Right atrium auricular region (tissue), 2 donors: ENCODE results near the gene RAB9A. TPM values are rescaled to one million over a fixed set of nuclear protein-coding genes. Genes with fewer than 3 reads are reported as not detected.

Experiments
- DNase-seq: peaks from one replicate; pipeline ENCODE4 v3.0.0-alpha.2; 2019; ENCODE audit warnings: low spot score
- H3K27ac ChIP-seq, 2 donors: fragments of 200-600 bp; sonication (generic); 1 replicate in 1 of 2; 2 replicates in 1 of 2; pipeline ENCODE4 v1.5.1; 2016 to 2019
- H3K27me3 ChIP-seq, 2 donors: fragments of 200-600 bp; sonication (generic); one replicate each; pipeline versions ENCODE4 v1.5.1 to v1.6.0; 2017 to 2019
- H3K36me3 ChIP-seq: fragments of 200-600 bp; sonication (generic); one replicate; pipeline ENCODE4 v1.5.1; 2016
- H3K4me1 ChIP-seq, 2 donors: fragments of 200-600 bp; sonication (generic); one replicate each; pipeline versions ENCODE4 v1.5.1 to v1.6.0; 2017 to 2019
- H3K4me3 ChIP-seq, 2 donors: fragments of 200-600 bp; sonication (generic); 1 replicate in 1 of 2; 2 replicates in 1 of 2; pipeline ENCODE4 v1.5.1; 2017 to 2019; ENCODE audit warnings: mild to moderate bottlenecking in 1 of 2, moderate library complexity in 1 of 2
- H3K9me3 ChIP-seq, 2 donors: fragments of 200-600 bp; sonication (generic); one replicate each; pipeline ENCODE4 v1.5.1; 2019
- total RNA-seq, 2 donors: library from RNA; depleted of rRNA; stranded (reverse); fragments of >200 nt; gene quantifications; one replicate each; pipeline ENCODE4 v1.1.0, GENCODE V29; 2016
- TF ChIP-seq, protein P1 (sequence below), 2 donors: fragments of 200-600 bp; sonication (generic); IDR thresholded peaks; one replicate each; pipeline ENCODE4 v1.5.1; 2019; ENCODE audit warnings: antibody characterized with exemption in 2 of 2

Gene RAB9A
- total RNA-seq, 2 donors from 2014 or later = 25.6 to 26.1 TPM

DNA sequence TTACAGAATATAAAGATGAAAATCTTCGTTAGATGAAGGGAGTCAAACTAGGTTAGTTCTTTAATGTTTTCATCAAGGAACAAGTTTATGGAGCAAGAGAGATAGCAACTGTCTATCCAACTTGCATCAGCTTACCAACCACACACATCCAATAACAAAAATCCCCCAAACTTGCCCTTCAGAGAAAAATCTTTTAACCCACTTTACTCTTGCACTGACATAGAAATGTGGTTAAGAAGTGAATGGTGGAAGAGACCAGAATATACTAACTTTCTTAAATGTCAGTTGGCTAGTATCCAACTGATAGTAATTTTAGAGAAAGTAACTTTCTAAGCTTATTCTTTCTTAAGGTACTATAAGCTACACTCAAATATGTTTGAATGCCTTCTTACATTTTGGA, 1.7 kb upstream of the RAB9A start:
- no peaks in the 10 kb centered on the region for H3K36me3 ChIP-seq
- peaks cover 0 to 5% of the 10 kb centered on the region in 2 donors for H3K9me3 ChIP-seq
- peaks cover 0 to 5% of the 10 kb centered on the region in 2 donors for H3K4me1 ChIP-seq
- H3K27ac ChIP-seq = no peak overlapping the region
- no peaks in the 10 kb centered on the region for H3K27me3 ChIP-seq
- no peak overlapping the region for H3K4me3 ChIP-seq
- TF ChIP-seq, protein P1, sequence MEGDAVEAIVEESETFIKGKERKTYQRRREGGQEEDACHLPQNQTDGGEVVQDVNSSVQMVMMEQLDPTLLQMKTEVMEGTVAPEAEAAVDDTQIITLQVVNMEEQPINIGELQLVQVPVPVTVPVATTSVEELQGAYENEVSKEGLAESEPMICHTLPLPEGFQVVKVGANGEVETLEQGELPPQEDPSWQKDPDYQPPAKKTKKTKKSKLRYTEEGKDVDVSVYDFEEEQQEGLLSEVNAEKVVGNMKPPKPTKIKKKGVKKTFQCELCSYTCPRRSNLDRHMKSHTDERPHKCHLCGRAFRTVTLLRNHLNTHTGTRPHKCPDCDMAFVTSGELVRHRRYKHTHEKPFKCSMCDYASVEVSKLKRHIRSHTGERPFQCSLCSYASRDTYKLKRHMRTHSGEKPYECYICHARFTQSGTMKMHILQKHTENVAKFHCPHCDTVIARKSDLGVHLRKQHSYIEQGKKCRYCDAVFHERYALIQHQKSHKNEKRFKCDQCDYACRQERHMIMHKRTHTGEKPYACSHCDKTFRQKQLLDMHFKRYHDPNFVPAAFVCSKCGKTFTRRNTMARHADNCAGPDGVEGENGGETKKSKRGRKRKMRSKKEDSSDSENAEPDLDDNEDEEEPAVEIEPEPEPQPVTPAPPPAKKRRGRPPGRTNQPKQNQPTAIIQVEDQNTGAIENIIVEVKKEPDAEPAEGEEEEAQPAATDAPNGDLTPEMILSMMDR (IDR thresholded peaks at IDR 0.05) = no peak
- DNase-seq = no peak

DNA sequence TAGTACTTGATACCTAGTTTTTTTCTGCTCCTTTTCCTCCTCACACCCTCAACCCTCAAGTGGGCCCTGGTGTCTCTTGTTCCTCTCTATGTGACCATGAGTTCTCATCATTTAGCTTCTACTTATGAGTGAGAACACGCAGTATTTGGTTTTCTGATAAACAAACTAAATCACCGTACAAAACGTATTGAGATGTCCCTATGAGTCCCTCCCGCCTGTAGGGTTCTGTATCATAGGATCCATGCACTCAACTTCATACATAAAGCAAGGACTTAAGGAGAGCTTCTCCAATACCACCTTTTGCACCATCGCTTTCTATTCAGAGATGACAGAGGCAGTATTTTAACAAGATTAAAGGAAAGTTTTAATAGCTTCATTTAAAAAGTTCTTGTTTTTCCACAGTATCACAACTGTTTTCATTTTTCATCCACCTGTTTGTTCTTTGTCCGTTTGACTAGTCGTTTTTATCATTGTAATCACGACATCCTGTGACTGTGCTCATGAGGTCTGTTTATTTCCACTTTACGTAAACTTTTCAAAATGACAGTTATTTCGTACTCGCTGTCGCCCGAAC, 457 bp upstream of the RAB9A start:
- Histone ChIP-seq H3K36me3 (no peaks in the 10 kb centered on the region), H3K4me3 (peak overlapping the region; percentile 69 to 79), H3K9me3 (no peaks in the 10 kb centered on the region), H3K4me1 (peaks cover 0 to 15% of the 10 kb centered on the region in 2 donors), H3K27ac (peak overlapping the region; percentile 90 to 97), H3K27me3 (no peaks in the 10 kb centered on the region)
- DNase-seq = no peak
- TF ChIP-seq, protein P1 (IDR thresholded peaks at IDR 0.05) = no peak

DNA sequence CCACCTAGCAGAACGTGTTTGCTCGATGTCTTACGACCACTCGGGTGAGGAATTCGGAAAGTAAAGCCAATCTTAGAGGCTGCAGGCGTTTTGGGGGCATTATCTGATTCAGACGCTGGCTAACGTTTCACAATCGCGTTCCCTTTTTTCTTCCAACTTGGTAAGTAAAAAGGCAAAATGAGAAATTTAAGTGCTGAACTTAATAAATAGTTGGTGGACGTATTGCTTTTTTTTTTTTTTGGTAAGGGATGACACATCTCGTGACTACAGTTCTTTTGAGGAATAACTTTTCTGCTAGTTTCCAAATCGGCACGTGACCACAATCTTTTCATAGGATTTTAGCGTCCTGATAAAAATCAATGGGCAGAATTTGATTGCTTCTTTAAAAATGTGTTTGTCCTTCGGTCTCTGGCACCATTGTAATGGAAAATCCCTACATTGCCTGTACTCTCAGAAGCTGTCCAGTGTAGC, 848 bp downstream of the RAB9A start:
- no peak for DNase-seq
- Histone ChIP-seq H3K4me1 (peaks cover 0 to 28% of the 10 kb centered on the region in 2 donors), H3K4me3 (peak overlapping the region; percentile 69 to 79), H3K36me3 (no peaks in the 10 kb centered on the region), H3K27ac (peak overlapping the region; percentile 90 to 97), H3K27me3 (no peaks in the 10 kb centered on the region), H3K9me3 (no peaks in the 10 kb centered on the region)
- TF ChIP-seq, protein P1 (IDR thresholded peaks at IDR 0.05) = no peak

DNA sequence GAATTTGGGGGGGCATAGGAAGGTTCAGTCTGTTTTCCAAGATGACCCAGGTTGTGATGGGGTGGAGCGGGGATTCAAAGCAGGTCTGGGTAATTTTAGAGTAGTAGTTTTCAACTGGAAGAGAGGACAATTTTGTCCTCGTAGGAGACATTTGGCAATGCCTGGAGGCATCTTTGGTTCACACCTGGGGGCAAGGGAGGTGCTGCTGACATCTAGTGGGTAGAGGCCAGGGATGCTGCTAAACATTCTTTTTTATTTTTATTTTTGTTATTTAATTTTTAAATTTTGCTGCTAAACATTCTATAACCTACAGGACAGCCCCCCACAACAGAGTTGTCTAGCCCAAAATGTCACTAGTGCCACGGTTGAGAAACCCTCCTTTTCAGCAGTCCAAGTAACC, 1.9 kb downstream of the RAB9A start:
- no peaks in the 10 kb centered on the region for H3K9me3 ChIP-seq
- H3K4me3 ChIP-seq = peak overlapping the region; percentile 69 to 79
- H3K27ac ChIP-seq = peak overlapping the region in 1 of 2 donors; percentile 97
- no peaks in the 10 kb centered on the region for H3K27me3 ChIP-seq
- no peak for DNase-seq
- no peaks in the 10 kb centered on the region for H3K36me3 ChIP-seq
- TF ChIP-seq, protein P1 (IDR thresholded peaks at IDR 0.05) = no peak
- H3K4me1 ChIP-seq = peaks cover 0 to 30% of the 10 kb centered on the region in 2 donors

DNA sequence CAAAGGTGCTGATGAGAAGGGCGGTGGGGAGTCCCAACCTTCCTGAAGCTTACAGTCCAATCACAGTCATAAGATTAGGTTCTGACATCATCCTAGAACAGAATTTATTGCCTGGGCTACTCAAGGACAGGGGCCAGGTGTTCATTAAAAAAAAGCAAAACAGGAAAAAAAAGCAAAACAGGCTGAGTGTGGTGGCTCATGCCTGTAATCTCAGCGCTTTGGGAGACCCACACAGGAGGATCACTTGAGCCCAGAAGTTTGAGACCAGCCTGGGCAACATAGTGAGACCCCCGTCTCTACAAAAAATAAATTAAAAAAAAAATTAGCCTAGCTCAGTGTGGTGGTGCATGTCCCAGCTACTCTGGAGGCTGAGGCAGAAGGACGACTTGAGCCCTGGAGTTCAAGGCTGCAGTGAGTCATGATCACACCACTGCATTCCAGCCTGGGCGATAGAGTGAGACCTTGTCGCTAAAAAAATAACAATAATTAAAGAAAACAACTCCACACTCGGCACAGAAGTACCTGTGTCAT, 3.0 kb downstream of the RAB9A start:
- Histone ChIP-seq H3K4me3 (no peak overlapping the region), H3K4me1 (peaks cover 0 to 30% of the 10 kb centered on the region in 2 donors), H3K27me3 (no peaks in the 10 kb centered on the region), H3K36me3 (no peaks in the 10 kb centered on the region), H3K27ac (no peak overlapping the region), H3K9me3 (no peaks in the 10 kb centered on the region)
- TF ChIP-seq, protein P1 (IDR thresholded peaks at IDR 0.05) = no peak
- DNase-seq = no peak
